HCT116 (cell line): ENCODE data around the gene TAPBPL. TPM values are rescaled to one million over a fixed set of nuclear protein-coding genes. Genes with fewer than 3 reads are reported as not detected.

Experiments used
- ATAC-seq: fragments of 200-7000 bp; cut with Tn5 transposase; 2 replicates; pipeline ENCODE4 v1.9.1; 2020; ENCODE audit warnings: mild to moderate bottlenecking, moderate library complexity
- Bru-seq: library from RNA; stranded (reverse); fragments of 400-500 nt; gene quantifications from one replicate; lab custom pipeline; 2021; lab: Mats Ljungman, UMichigan
- BruChase-seq, 2 experiments: library from RNA; stranded (reverse); fragments of 400-500 nt; gene quantifications; one replicate each; lab custom pipeline; 2021; lab: Mats Ljungman, UMichigan
- BruUV-seq: library from RNA; stranded (reverse); fragments of 400-500 nt; replicated peaks from 2 replicates; lab custom pipeline; 2021; lab: Mats Ljungman, UMichigan
- CTCF ChIA-PET: fragments of 300-600 bp; sonication (Branson Sonifier 250); formaldehyde crosslinking; loops from one replicate; lab custom pipeline; 2021; ENCODE audit warnings: antibody characterized with exemption; lab: Charles Lee
- POLR2A ChIA-PET: fragments of 300-600, 350-600 bp; sonication (Branson Sonifier 250); formaldehyde crosslinking; loops from one replicate; lab custom pipeline; 2021; ENCODE audit warnings: antibody characterized with exemption; lab: Charles Lee
- RAD21 ChIA-PET, 2 experiments: fragments of 300-600 bp; sonication (Branson Sonifier 250); formaldehyde crosslinking; loops; one replicate each; lab custom pipeline; 2023; ENCODE audit warnings: low total read pairs in 2 of 2; ENCODE audit not compliant: uncharacterized antibody in 2 of 2, unreplicated experiment in 2 of 2, low non-redundant PET in 1 of 2; lab: Charles Lee
- DNase-seq: peaks from one replicate; pipeline ENCODE4 v3.0.0-alpha.2; 2010; ENCODE audit warnings: low read depth, low spot score
- H2AFZ ChIP-seq: fragments of 200-600 bp; shearing (Covaris generic), sonication (generic); 2 replicates; pipeline ENCODE4 v1.6.1; 2017; ENCODE audit warnings: low read depth, mixed run types, mixed read lengths, antibody characterized with exemption, low read length; ENCODE audit not compliant: poor library complexity, severe bottlenecking
- H3K27ac ChIP-seq: 2 replicates; pipeline ENCODE4 v1.5.1; 2012; ENCODE audit warnings: low read depth, low read length
- H3K27me3 ChIP-seq: fragments of 200-600 bp; sonication (generic); 2 replicates; pipeline ENCODE4 v1.6.1; 2016; ENCODE audit warnings: mixed run types, low read length, mixed read lengths; ENCODE audit not compliant: insufficient read depth
- H3K36me3 ChIP-seq, 2 experiments: fragments of 200-500 bp in 1 of 2; fragments of 200-600 bp in 1 of 2; sonication (Bioruptor generic) in 1 of 2; sonication (generic) in 1 of 2; 2 replicates each; pipeline versions ENCODE4 v1.5.1 to v1.6.1; 2014 to 2016; ENCODE audit warnings: low read length in 2 of 2, inconsistent platforms in 1 of 2, mixed read lengths in 1 of 2, mixed run types in 1 of 2; ENCODE audit not compliant: insufficient read depth in 2 of 2, control insufficient read depth in 1 of 2
- H3K4me1 ChIP-seq, 2 experiments: fragments of 200-600 bp in 1 of 2; sonication (generic) in 1 of 2; 2 replicates each; pipeline versions ENCODE4 v1.5.1 to v1.6.1; 2012 to 2017; ENCODE audit warnings: low read length in 2 of 2, inconsistent platforms in 1 of 2, mild to moderate bottlenecking in 1 of 2, mixed read lengths in 1 of 2, mixed run types in 1 of 2, moderate library complexity in 1 of 2; ENCODE audit not compliant: insufficient read depth in 2 of 2, control insufficient read depth in 1 of 2
- H3K4me2 ChIP-seq: fragments of 200-600 bp; sonication (generic); 2 replicates; pipeline ENCODE4 v1.6.1; 2017; ENCODE audit warnings: mixed run types, low read length, mixed read lengths
- H3K4me3 ChIP-seq, 2 experiments: fragments of 200-600 bp in 1 of 2; sonication (generic) in 1 of 2; replicated peaks in 1 of 2; 2 replicates each; pipeline ENCODE4 v1.5.1; 2011 to 2016; ENCODE audit warnings: low read length in 2 of 2, control low read depth in 1 of 2, low read depth in 1 of 2, mild to moderate bottlenecking in 1 of 2, mixed read lengths in 1 of 2, mixed run types in 1 of 2
- H3K79me2 ChIP-seq: fragments of 200-600 bp; sonication (generic); 2 replicates; pipeline ENCODE4 v1.6.1; 2017; ENCODE audit warnings: mild to moderate bottlenecking, mixed run types, low read length, moderate library complexity, mixed read lengths; ENCODE audit not compliant: insufficient read depth
- H3K9ac ChIP-seq: fragments of 200-600 bp; sonication (generic); 2 replicates; pipeline ENCODE4 v1.6.1; 2016; ENCODE audit warnings: low read length, mixed read lengths
- H3K9me2 ChIP-seq: fragments of 200-600 bp; sonication (generic), shearing (Covaris generic); 2 replicates; pipeline ENCODE4 v1.6.1; 2017; ENCODE audit warnings: mixed run types, mild to moderate bottlenecking, moderate library complexity; ENCODE audit not compliant: insufficient read depth
- H3K9me3 ChIP-seq, 2 experiments: fragments of 200-500 bp in 1 of 2; fragments of 200-600 bp in 1 of 2; sonication (Bioruptor generic) in 1 of 2; sonication (generic) in 1 of 2; 2 replicates each; pipeline ENCODE4 v1.6.1; 2014 to 2017; ENCODE audit warnings: low read length in 2 of 2, mixed read lengths in 2 of 2, inconsistent platforms in 1 of 2, low read depth in 1 of 2, mild to moderate bottlenecking in 1 of 2, mixed run types in 1 of 2, moderate library complexity in 1 of 2; ENCODE audit not compliant: control insufficient read depth in 1 of 2, insufficient read depth in 1 of 2
- H4K20me1 ChIP-seq: fragments of 200-600 bp; sonication (generic), shearing (Covaris generic); 2 replicates; pipeline ENCODE4 v1.6.1; 2017; ENCODE audit warnings: mixed run types, mild to moderate bottlenecking, moderate library complexity; ENCODE audit not compliant: insufficient read depth
- CBX3 ChIP-seq: IDR thresholded peaks from 2 replicates; pipeline ENCODE4 v1.6.1; 2012; ENCODE audit warnings: low read depth
- CEBPB ChIP-seq: IDR thresholded peaks from 2 replicates; pipeline ENCODE4 v1.6.1; 2012; ENCODE audit warnings: low read depth
- CTCF ChIP-seq, 3 experiments: fragments of 200-600 bp in 1 of 3; sonication (generic) in 1 of 3; IDR thresholded peaks in 2 of 3; conservative IDR thresholded peaks in 1 of 3; 2 replicates each; pipeline ENCODE4 v1.5.1; 2012 to 2017; ENCODE audit warnings: low read depth in 2 of 3, low read length in 2 of 3, antibody characterized with exemption in 1 of 3, borderline replicate concordance in 1 of 3, control low read depth in 1 of 3, mild to moderate bottlenecking in 1 of 3, mixed read lengths in 1 of 3, mixed run types in 1 of 3, moderate library complexity in 1 of 3; ENCODE audit not compliant: insufficient read depth in 1 of 3
- EZH2 ChIP-seq: fragments of 200-600 bp; sonication (generic); IDR thresholded peaks from 2 replicates; pipeline ENCODE4 v1.6.1; 2017; ENCODE audit warnings: antibody characterized with exemption, mixed run types
- FOSL1 ChIP-seq: IDR thresholded peaks from 2 replicates; pipeline ENCODE4 v1.6.1; 2012; ENCODE audit warnings: low read depth
- JUND ChIP-seq: IDR thresholded peaks from 2 replicates; pipeline ENCODE4 v1.6.1; 2012
- MAX ChIP-seq: IDR thresholded peaks from 2 replicates; pipeline ENCODE4 v1.6.1; 2012
- POLR2A ChIP-seq: IDR thresholded peaks from 2 replicates; pipeline ENCODE4 v1.7.0; 2011; ENCODE audit warnings: borderline replicate concordance; ENCODE audit not compliant: insufficient read depth, insufficient read length; ENCODE audit errors: extremely low read depth
- POLR2AphosphoS5 ChIP-seq: IDR thresholded peaks from 2 replicates; pipeline ENCODE4 v1.6.1; 2011; ENCODE audit warnings: mild to moderate bottlenecking, low read depth, low read length, moderate library complexity
- RAD21 ChIP-seq: IDR thresholded peaks from 2 replicates; pipeline ENCODE4 v1.6.1; 2012; ENCODE audit warnings: low read depth, mild to moderate bottlenecking
- SIN3A ChIP-seq: IDR thresholded peaks from 2 replicates; pipeline ENCODE4 v1.6.1; 2012; ENCODE audit warnings: low read depth
- SP1 ChIP-seq: IDR thresholded peaks from 2 replicates; pipeline ENCODE4 v1.6.1; 2012; ENCODE audit warnings: low read depth
- TCF7L2 ChIP-seq: IDR thresholded peaks from 2 replicates; pipeline ENCODE4 v1.7.0; 2011; ENCODE audit warnings: borderline replicate concordance, inconsistent platforms; ENCODE audit not compliant: insufficient read depth, insufficient read length; ENCODE audit errors: extremely low read depth
- intact Hi-C: fragments of 100-400 bp; cut with micrococcal nuclease; formaldehyde crosslinking; loops from 2 replicates; pipeline ENCODE4 v1.10.0; 2022
- long read RNA-seq: library from polyadenylated mRNA; unstranded; transcript quantifications from one replicate; pipeline ENCODE4 v2.0.0, GENCODE V29; 2021; ENCODE audit not compliant: unreplicated experiment
- polyA plus RNA-seq: library from polyadenylated mRNA; unstranded; fragments of >200 nt; gene quantifications from 2 replicates; pipeline ENCODE4 v1.2.1, GENCODE V29; 2012; ENCODE audit warnings: missing spikeins
- total RNA-seq: library from RNA; stranded (reverse); gene quantifications from one replicate; pipeline ENCODE4 v1.2.1, GENCODE V29; 2021; ENCODE audit not compliant: unreplicated experiment

TAPBPL gene
- total RNA-seq: 0.54 TPM
- polyA plus RNA-seq: 0.65 and 0.79 TPM in 2 replicates
- Bru-seq, nascent RNA: percentile 15 among the genes with signal in this experiment
- percentile 14 among the genes with signal in this experiment for BruChase-seq, experiment 1, labeled RNA remaining after a 6-hour chase
- BruChase-seq, experiment 2, labeled RNA remaining after a 2-hour chase: percentile 11 among the genes with signal in this experiment
- long read RNA-seq, partial matches to known transcripts: 0 of 1 reads
- long read RNA-seq, other reads (novel, unspliced or antisense): 1 of 1 reads

GRCh38 chr12:6451348-6452244 lies at the start of gene TAPBPL:
TSS of gene TAPBPL (plus strand) at chr12:6452042. CDS start at chr12:6452249, 207 bp downstream.
- intact Hi-C loops: no loop called here
- peaks cover 0 to 15% of the 10 kb centered on the region in 2 experiments; a peak in 1 of 4 replicates for H3K4me1 ChIP-seq
- no peaks in the 10 kb centered on the region for H3K79me2 ChIP-seq
- peak within 1 kb of the TSS; percentile 18 for H3K4me2 ChIP-seq
- no peaks in the 10 kb centered on the region for H3K27me3 ChIP-seq
- ChIA-PET RAD21 (no interaction called here), POLR2A (no interaction called here), CTCF (no interaction called here)
- no peaks in the 10 kb centered on the region for H4K20me1 ChIP-seq
- no peak within 1 kb of the TSS for H3K4me3 ChIP-seq
- no peak for TF ChIP-seq RAD21
- no peaks in the 10 kb centered on the region for H3K9me3 ChIP-seq
- H3K27ac ChIP-seq: no peak within 1 kb of the TSS
- no peak within 1 kb of the TSS for H3K9ac ChIP-seq
- no TSS peak for BruUV-seq
- no peak within 1 kb of the TSS for H2AFZ ChIP-seq
- DNase-seq (no peak), ATAC-seq (no peak; the same call in 1 of the 2 replicates)
- no peaks in the 10 kb centered on the region for H3K36me3 ChIP-seq
- no peaks in the 10 kb centered on the region for H3K9me2 ChIP-seq

- Histone ChIP-seq H3K36me3 (no peaks in the 10 kb centered on the region), H3K79me2 (no peaks in the 10 kb centered on the region), H3K9me2 (no peaks in the 10 kb centered on the region), H3K9ac (no peak overlapping the region), H3K4me2 (no peak overlapping the region), H3K4me1 (no peaks in the 10 kb centered on the region), H3K4me3 (no peak overlapping the region), H3K27ac (no peak overlapping the region), H3K27me3 (no peaks in the 10 kb centered on the region), H3K9me3 (no peaks in the 10 kb centered on the region), H2AFZ (no peak overlapping the region), H4K20me1 (no peaks in the 10 kb centered on the region)
- no TSS peak for BruUV-seq
- no peak for DNase-seq
- ChIA-PET RAD21 (no interaction called here), POLR2A (interaction anchor here (0.7 kb wide), 2 partner anchors 20 to 130 kb away, joined by 3 read pairs; partner anchors contain the start of gene GAPDH), CTCF (no interaction called here)
- ATAC-seq: no peak
- intact Hi-C loops: no loop called here
- no peak for TF ChIP-seq RAD21
- no peak for TF ChIP-seq CBX3
- TF ChIP-seq POLR2AphosphoS5: no peak
- TF ChIP-seq CEBPB: no peak
- TF ChIP-seq POLR2A: no peak
- TF ChIP-seq CTCF (IDR thresholded peaks at IDR 0.05 in 2 of 3, conservative IDR thresholded peaks at IDR 0.05 in 1 of 3; ENCODE audit: borderline replicate concordance in 1 of 3, insufficient read depth in 1 of 3, low read depth in 2 of 3, low read length in 2 of 3): no peak
- TF ChIP-seq JUND: no peak
- no peak for TF ChIP-seq FOSL1
- no peak for TF ChIP-seq SP1
- TF ChIP-seq SIN3A: no peak
- no peak for TF ChIP-seq EZH2
- TF ChIP-seq TCF7L2: no peak
- TF ChIP-seq MAX: no peak
Observed at GRCh38 chr12:6404390-6404789, 47.5 kb upstream of the TAPBPL start.
